ENCODE measurements around the gene FANCC.

The FANCC gene

GRCh38 chr9:95138474-95138873 is 179.0 kb downstream of the FANCC start:
- DNase-seq, result peak; percentile 10

- no peak for DNase-seq
These were observed 179.8 kb downstream of the FANCC start for GRCh38 chr9:95137587-95138145.

GRCh38 chr9:95135756-95136155 is 181.8 kb downstream of the FANCC start:
- DNase-seq, result no peak

- DNase-seq, result no peak
These were observed 183.0 kb downstream of the FANCC start for GRCh38 chr9:95134457-95134881.

GRCh38 chr9:95133325-95133705 is 184.2 kb downstream of the FANCC start:
- DNase-seq, result no peak

GRCh38 chr9:95132366-95133324 is 184.9 kb downstream of the FANCC start:
- peak; percentile 27 for DNase-seq

GRCh38 chr9:95131023-95131943 is 186.2 kb downstream of the FANCC start:
- DNase-seq, result peak; percentile 69

GRCh38 chr9:95130484-95130883 is 187.0 kb downstream of the FANCC start:
- DNase-seq, result no peak

GRCh38 chr9:95129476-95130291 is 187.8 kb downstream of the FANCC start:
- no peak for DNase-seq

- DNase-seq, result no peak
These were observed 189.4 kb downstream of the FANCC start for GRCh38 chr9:95128177-95128524.

GRCh38 chr9:95127249-95128176 is 190.0 kb downstream of the FANCC start:
- peak; percentile 87 for DNase-seq

GRCh38 chr9:95126739-95127138 is 190.8 kb downstream of the FANCC start:
- no peak for DNase-seq

GRCh38 chr9:95125652-95126051 is 191.9 kb downstream of the FANCC start:
- DNase-seq, result no peak

GRCh38 chr9:95124582-95125367 is 192.7 kb downstream of the FANCC start:
- peak; percentile 12 for DNase-seq

- no peak for DNase-seq
These were observed 196.6 kb downstream of the FANCC start for GRCh38 chr9:95120781-95121370.

- no peak for DNase-seq
These were observed 198.9 kb downstream of the FANCC start for GRCh38 chr9:95118596-95118995.

- DNase-seq, result no peak
These were observed 200.7 kb downstream of the FANCC start for GRCh38 chr9:95116808-95117204.

GRCh38 chr9:95116002-95116807 is 201.3 kb downstream of the FANCC start:
- no peak for DNase-seq

- DNase-seq, result no peak
These were observed 202.4 kb downstream of the FANCC start for GRCh38 chr9:95115104-95115503.
